Thyroid gland (tissue), 4 donors: ENCODE results near the gene PDAP1.

Source experiments
- POLR2A ChIP-seq, 2 donors: fragments of 450-650 bp; IDR thresholded peaks; one replicate each; pipeline ENCODE4 v1.6.1; 2017; ENCODE audit warnings: antibody characterized with exemption in 2 of 2, mild to moderate bottlenecking in 2 of 2, moderate library complexity in 1 of 2
- TF ChIP-seq, protein P1 (sequence below), 6 experiments: fragments of 200-600 bp in 3 of 6; fragments of 450-650 bp in 3 of 6; sonication (generic) in 3 of 6; IDR thresholded peaks; one replicate each; pipeline ENCODE4 v1.5.1; 2016 to 2019; ENCODE audit warnings: antibody characterized with exemption in 6 of 6, mild to moderate bottlenecking in 2 of 6, inconsistent platforms in 1 of 6, moderate library complexity in 1 of 6

DNA sequence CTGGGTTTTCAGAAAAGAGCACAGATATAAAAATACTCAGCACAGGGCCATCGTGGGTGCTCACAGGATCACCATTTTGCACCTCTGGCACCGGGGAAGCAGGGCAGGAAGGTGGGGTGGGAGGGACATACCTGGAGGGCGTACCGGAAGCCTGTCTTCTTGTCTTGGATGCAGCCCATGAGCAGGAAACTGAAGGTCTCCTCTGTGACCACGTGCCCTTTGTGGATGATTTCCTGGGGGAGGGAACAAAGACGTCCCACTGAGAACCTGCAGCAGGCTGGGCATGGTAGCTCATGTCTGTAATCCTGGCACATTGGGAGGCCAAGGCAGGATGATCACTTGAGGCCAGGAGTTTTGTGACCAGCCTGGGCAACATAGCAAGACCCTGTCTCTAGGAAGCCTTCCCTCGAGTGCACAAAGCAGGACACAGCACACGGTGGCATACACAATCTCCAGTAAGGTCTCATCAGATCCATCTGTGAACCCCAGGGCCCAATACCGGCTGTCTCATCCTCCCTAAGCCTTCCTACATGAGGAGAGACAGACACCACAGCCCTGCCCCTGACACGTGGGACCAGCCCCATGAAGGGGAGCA lies 20.7 kb upstream of the PDAP1 start:
- TF ChIP-seq, protein P1, sequence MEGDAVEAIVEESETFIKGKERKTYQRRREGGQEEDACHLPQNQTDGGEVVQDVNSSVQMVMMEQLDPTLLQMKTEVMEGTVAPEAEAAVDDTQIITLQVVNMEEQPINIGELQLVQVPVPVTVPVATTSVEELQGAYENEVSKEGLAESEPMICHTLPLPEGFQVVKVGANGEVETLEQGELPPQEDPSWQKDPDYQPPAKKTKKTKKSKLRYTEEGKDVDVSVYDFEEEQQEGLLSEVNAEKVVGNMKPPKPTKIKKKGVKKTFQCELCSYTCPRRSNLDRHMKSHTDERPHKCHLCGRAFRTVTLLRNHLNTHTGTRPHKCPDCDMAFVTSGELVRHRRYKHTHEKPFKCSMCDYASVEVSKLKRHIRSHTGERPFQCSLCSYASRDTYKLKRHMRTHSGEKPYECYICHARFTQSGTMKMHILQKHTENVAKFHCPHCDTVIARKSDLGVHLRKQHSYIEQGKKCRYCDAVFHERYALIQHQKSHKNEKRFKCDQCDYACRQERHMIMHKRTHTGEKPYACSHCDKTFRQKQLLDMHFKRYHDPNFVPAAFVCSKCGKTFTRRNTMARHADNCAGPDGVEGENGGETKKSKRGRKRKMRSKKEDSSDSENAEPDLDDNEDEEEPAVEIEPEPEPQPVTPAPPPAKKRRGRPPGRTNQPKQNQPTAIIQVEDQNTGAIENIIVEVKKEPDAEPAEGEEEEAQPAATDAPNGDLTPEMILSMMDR (IDR thresholded peaks at IDR 0.05) = no peak
- TF ChIP-seq POLR2A (IDR thresholded peaks at IDR 0.05) = no peak
